ENCODE measurements around the gene KSR1. TPM values are rescaled to one million over a fixed set of nuclear protein-coding genes. Genes with fewer than 3 reads are reported as not detected.

KSR1 gene
- total and polyA plus RNA-seq, 2 experiments from 2014 or later = 7.8 to 53.2 TPM

- TF ChIP-seq REST (IDR thresholded peaks at IDR 0.05; ENCODE audit: unreplicated experiment) = no peak
- TF ChIP-seq NANOG (IDR thresholded peaks at IDR 0.05; ENCODE audit: borderline replicate concordance) = no peak
- no peak for TF ChIP-seq CTCF (conservative IDR thresholded peaks at IDR 0.05; ENCODE audit: low read depth in 2 of 2)
- no peak for TF ChIP-seq ETS1 (IDR thresholded peaks at IDR 0.05)
- TF ChIP-seq JUNB (IDR thresholded peaks at IDR 0.05; ENCODE audit: unreplicated experiment) = no peak
These were observed 33.6 kb upstream of the KSR1 start (continued) for GRCh38 chr17:27422601-27423000.

GRCh38 chr17:27423651-27424050 lies 32.6 kb upstream of the KSR1 start:
- H3K27me3 Mint-ChIP-seq (ENCODE audit: insufficient read depth, low read depth, poor library complexity) = peaks cover 2% of the 10 kb centered on the region
- Histone ChIP-seq H3K4me1 (ENCODE audit: insufficient read depth) (no peaks in the 10 kb centered on the region), H3F3A (replicated peaks; ENCODE audit: low read depth) (no peaks in the 10 kb centered on the region), H3K4me2 (no peak overlapping the region), H3K4me3 (no peak overlapping the region), H3K9me2 (ENCODE audit: insufficient read depth) (no peaks in the 10 kb centered on the region), H3K79me2 (replicated peaks; ENCODE audit: insufficient read depth) (no peaks in the 10 kb centered on the region), H3K27ac (ENCODE audit: low read depth) (no peak overlapping the region), H3K27me3 (ENCODE audit: insufficient read depth) (no peaks in the 10 kb centered on the region), H4K20me1 (replicated peaks; ENCODE audit: insufficient read depth) (no peaks in the 10 kb centered on the region), H2AFZ (no peak overlapping the region), H3K36me3 (ENCODE audit: insufficient read depth) (no peaks in the 10 kb centered on the region)
- H3K4me1 Mint-ChIP-seq = no peaks in the 10 kb centered on the region
- no peak for DNase-seq (ENCODE audit: low spot score)
- H3K9me3 Mint-ChIP-seq = peaks cover 4% of the 10 kb centered on the region; the same call in 2 of the 3 replicates
- H3K36me3 Mint-ChIP-seq (ENCODE audit: low read depth) = no peaks in the 10 kb centered on the region
- ATAC-seq = no peak
- H3K4me3 Mint-ChIP-seq = no peak overlapping the region
- H3K27ac Mint-ChIP-seq = no peak overlapping the region
- no peak for TF ChIP-seq REST (IDR thresholded peaks at IDR 0.05; ENCODE audit: unreplicated experiment)
- TF ChIP-seq POLR2AphosphoS5 (IDR thresholded peaks at IDR 0.05; ENCODE audit: low read depth) = no peak
- TF ChIP-seq ZNF462 (CRISPR knock-in tag; IDR thresholded peaks at IDR 0.05) = no peak
- TF ChIP-seq STAT1 (IDR thresholded peaks at IDR 0.05; ENCODE audit: unreplicated experiment) = no peak
- no peak for TF ChIP-seq CREB1 (CRISPR knock-in tag; IDR thresholded peaks at IDR 0.05; ENCODE audit: low read depth)
